ENCODE data around the gene CD200R1. TPM values are rescaled to one million over a fixed set of nuclear protein-coding genes. Genes with fewer than 3 reads are reported as not detected.

The CD200R1 gene
- total and polyA plus RNA-seq, 9 of the 15 experiments (the other 6 are each of a cell fraction or from before 2014, with no cell fraction given): 0.04 to 0.23 (median 0.09) TPM; not detected in 5

GRCh38 chr3:112931736-112932521 is 43.0 kb downstream of the CD200R1 start (continued):
- TF ChIP-seq ZFP91 (CRISPR knock-in tag; IDR thresholded peaks at IDR 0.05): no peak
- TF ChIP-seq ZNF274 (IDR thresholded peaks at IDR 0.05; ENCODE audit: borderline replicate concordance, low read depth, low read length): no peak
- no peak for TF ChIP-seq ELF1 (tag; IDR thresholded peaks at IDR 0.05)
- TF ChIP-seq THRA (IDR thresholded peaks at IDR 0.05): no peak
- TF ChIP-seq ATF1 (CRISPR knock-in tag; IDR thresholded peaks at IDR 0.05): no peak
- no peak for TF ChIP-seq ATF1 (tag; IDR thresholded peaks at IDR 0.05)
- TF ChIP-seq ESRRB (CRISPR knock-in tag; IDR thresholded peaks at IDR 0.05; ENCODE audit: borderline replicate concordance): no peak
- TF ChIP-seq ZBTB17 (CRISPR knock-in tag; IDR thresholded peaks at IDR 0.05): no peak
- no peak for TF ChIP-seq CREB1 (IDR thresholded peaks at IDR 0.05)
- no peak for TF ChIP-seq CREB1 (CRISPR knock-in tag; IDR thresholded peaks at IDR 0.05)

All from K562 (cell line).